ENCODE results near the gene SLC9A9.

SLC9A9 gene

DNA sequence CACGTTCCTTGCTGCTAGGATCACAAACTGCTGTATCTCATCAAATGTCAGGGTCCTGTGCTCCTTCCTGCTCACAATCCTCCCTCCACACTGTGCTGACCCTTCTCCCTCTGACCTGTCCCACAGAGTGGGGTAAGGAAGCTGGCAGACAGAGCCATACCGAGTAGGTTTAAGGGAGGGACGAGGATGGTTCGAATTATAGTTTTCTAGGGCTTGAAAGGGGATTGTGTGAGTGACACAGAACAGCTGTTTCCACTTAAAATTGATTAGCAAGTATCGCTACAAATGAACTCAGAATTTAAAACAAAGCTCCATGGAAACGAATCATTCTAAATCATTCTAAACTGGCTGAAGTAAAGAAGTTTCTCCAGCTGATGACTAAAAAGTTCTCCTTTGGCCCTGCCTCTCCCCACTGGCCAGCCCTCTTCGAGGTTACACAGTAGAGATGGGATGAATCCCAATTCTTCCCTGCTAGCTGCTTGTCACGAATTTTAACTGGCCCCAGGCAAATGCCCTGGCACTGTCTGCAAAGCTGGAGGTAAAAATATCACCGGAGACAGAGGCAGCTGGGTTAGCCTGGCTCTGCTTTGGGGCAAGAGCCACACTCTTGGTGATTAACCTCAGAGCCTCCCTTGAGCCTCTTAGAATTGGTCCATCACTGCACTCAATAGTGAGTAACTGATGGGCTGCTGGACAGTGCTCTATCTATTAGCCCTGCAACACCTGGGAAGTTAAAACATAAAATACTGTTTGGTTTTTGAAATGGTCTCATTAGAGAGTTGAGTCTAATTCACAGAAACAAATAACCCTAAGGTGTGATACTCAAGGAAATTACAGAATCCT lies 533.8 kb downstream of the SLC9A9 start:
- no peaks in the 10 kb centered on the region for H3K36me3 ChIP-seq (ENCODE audit: control insufficient read depth, insufficient read depth, low read length)
- H3K4me1 ChIP-seq (ENCODE audit: control insufficient read depth, insufficient read depth, low read length) = no peaks in the 10 kb centered on the region
- no peak overlapping the region for H3K27ac ChIP-seq (ENCODE audit: low read depth, low read length)
- H3K9ac ChIP-seq (ENCODE audit: low read depth, low read length) = no peak overlapping the region
- no peak overlapping the region for H3K4me3 ChIP-seq (ENCODE audit: low read depth, low read length)
- no peaks in the 10 kb centered on the region for H3K27me3 ChIP-seq (ENCODE audit: control insufficient read depth, insufficient read depth, low read length)
- no peaks in the 10 kb centered on the region for H3K9me3 ChIP-seq (ENCODE audit: control insufficient read depth, insufficient read depth, low read length)

DNA sequence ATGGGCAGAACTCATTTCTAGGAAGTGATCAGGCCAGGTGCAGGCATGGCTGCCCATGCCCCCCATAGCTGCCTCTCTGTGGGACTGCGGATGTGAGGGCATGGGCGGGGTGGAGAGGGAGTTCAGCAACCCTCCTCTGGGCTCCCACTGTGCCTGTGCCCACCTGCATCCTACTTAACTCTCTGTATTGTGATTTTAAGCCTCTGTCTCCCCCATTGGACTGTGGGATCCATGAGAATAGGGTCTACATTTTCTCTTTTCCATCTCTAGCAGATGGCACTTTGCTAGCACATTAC lies 534.4 kb downstream of the SLC9A9 start:
- Histone ChIP-seq H3K4me3 (ENCODE audit: low read depth, low read length) (no peak overlapping the region), H3K9me3 (ENCODE audit: control insufficient read depth, insufficient read depth, low read length) (no peaks in the 10 kb centered on the region), H3K27ac (ENCODE audit: low read depth, low read length) (no peak overlapping the region)

DNA sequence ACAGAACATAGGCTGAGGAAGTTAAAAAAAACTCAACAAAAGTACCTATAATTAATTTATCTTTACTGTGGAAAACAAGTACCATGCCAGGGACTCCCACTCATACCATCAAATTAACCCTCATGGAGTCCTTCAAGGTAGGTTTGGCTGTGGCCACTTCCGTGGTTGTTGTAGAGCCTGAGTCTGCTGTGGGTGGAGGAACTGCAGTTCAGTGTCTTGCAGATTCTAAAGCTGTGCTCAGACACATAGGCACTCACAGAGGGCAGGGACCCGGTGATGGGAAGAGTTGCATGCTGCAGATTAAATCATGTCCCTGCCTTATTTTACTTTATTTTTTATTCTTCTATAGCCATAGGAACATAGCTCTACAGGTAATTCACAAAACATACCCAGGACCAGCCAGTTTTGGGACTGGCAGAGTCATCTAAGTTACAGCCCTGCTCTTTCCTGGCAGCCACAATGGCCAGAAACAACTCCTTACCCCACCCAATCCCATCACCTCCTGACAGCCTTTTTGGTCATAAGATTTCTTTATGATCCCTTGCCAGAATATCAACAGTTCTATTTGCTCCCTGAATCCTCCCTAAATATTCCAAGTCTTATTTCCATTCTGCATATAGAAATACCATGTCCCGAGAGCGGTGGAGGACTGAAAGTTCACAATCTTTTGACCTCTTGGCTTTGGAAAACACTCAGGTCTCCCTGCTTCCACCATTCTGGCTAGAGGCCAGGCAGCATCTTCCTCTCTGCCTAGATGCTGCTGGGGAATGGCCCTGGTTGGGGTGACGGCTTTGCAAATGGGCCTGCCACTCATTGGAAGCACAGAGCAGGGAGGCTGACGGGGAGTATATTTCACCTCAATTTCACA lies 535.0 kb downstream of the SLC9A9 start:
- H3K9ac ChIP-seq (ENCODE audit: low read depth, low read length) = no peak overlapping the region
- H3K36me3 ChIP-seq (ENCODE audit: control insufficient read depth, insufficient read depth, low read length) = no peaks in the 10 kb centered on the region
- H3K27ac ChIP-seq (ENCODE audit: low read depth, low read length) = no peak overlapping the region
- no peaks in the 10 kb centered on the region for H3K9me3 ChIP-seq (ENCODE audit: control insufficient read depth, insufficient read depth, low read length)
- no peak overlapping the region for H3K4me3 ChIP-seq (ENCODE audit: low read depth, low read length)
- no peaks in the 10 kb centered on the region for H3K27me3 ChIP-seq (ENCODE audit: control insufficient read depth, insufficient read depth, low read length)
- no peaks in the 10 kb centered on the region for H3K4me1 ChIP-seq (ENCODE audit: control insufficient read depth, insufficient read depth, low read length)

More for the DNA sequence above, 534.4 kb downstream of the SLC9A9 start:
- no peaks in the 10 kb centered on the region for H3K27me3 ChIP-seq (ENCODE audit: control insufficient read depth, insufficient read depth, low read length)
- no peaks in the 10 kb centered on the region for H3K4me1 ChIP-seq (ENCODE audit: control insufficient read depth, insufficient read depth, low read length)
- no peak overlapping the region for H3K9ac ChIP-seq (ENCODE audit: low read depth, low read length)
- H3K36me3 ChIP-seq (ENCODE audit: control insufficient read depth, insufficient read depth, low read length) = no peaks in the 10 kb centered on the region

DNA sequence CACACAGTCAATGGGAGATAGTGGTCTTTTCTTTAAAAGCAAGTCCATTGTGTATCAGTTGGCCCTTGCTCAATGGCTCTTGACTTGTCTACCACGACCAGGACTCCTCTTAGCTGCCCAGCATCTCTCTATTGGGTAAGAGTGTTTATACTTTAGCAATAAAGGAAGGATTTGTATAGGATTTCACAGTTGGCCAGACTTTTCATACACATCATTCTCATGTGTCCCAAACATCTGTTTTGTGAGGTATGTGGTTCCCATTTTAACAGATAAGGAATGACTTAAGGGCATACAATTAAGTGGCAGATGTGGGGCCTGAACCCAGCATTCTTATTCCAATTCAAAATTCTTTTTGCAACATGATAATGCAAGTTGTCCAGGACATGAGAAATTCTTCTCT lies 537.2 kb downstream of the SLC9A9 start:
- Histone ChIP-seq H3K4me1 (ENCODE audit: control insufficient read depth, insufficient read depth, low read length) (no peaks in the 10 kb centered on the region), H3K4me3 (ENCODE audit: low read depth, low read length) (no peak overlapping the region), H3K27ac (ENCODE audit: low read depth, low read length) (no peak overlapping the region), H3K27me3 (ENCODE audit: control insufficient read depth, insufficient read depth, low read length) (no peaks in the 10 kb centered on the region), H3K9me3 (ENCODE audit: control insufficient read depth, insufficient read depth, low read length) (no peaks in the 10 kb centered on the region), H3K9ac (ENCODE audit: low read depth, low read length) (no peak overlapping the region), H3K36me3 (ENCODE audit: control insufficient read depth, insufficient read depth, low read length) (no peaks in the 10 kb centered on the region)

DNA sequence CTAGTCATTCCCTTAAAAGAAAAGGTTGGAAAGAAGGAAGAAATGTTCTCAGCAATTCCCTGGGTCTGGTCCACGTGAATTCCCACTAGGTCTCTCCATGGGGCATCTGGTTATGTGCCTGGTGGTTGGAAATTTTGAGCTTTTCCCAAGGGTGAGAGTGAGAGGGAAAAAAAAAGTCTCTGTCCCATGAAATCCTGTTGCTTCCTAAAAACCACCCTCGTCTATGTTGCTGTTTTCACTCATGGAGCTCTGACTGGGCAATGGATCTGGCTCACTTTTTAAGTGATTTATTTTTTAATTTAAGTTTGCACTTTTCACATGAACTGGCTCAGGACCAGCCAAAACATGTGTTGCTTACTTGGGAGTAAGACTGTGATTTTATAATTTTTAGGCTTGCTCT lies 538.6 kb downstream of the SLC9A9 start:
- Histone ChIP-seq H3K9me3 (ENCODE audit: control insufficient read depth, insufficient read depth, low read length) (no peaks in the 10 kb centered on the region), H3K9ac (ENCODE audit: low read depth, low read length) (no peak overlapping the region), H3K4me1 (ENCODE audit: control insufficient read depth, insufficient read depth, low read length) (no peaks in the 10 kb centered on the region), H3K4me3 (ENCODE audit: low read depth, low read length) (no peak overlapping the region), H3K27me3 (ENCODE audit: control insufficient read depth, insufficient read depth, low read length) (no peaks in the 10 kb centered on the region), H3K36me3 (ENCODE audit: control insufficient read depth, insufficient read depth, low read length) (no peaks in the 10 kb centered on the region), H3K27ac (ENCODE audit: low read depth, low read length) (no peak overlapping the region)

DNA sequence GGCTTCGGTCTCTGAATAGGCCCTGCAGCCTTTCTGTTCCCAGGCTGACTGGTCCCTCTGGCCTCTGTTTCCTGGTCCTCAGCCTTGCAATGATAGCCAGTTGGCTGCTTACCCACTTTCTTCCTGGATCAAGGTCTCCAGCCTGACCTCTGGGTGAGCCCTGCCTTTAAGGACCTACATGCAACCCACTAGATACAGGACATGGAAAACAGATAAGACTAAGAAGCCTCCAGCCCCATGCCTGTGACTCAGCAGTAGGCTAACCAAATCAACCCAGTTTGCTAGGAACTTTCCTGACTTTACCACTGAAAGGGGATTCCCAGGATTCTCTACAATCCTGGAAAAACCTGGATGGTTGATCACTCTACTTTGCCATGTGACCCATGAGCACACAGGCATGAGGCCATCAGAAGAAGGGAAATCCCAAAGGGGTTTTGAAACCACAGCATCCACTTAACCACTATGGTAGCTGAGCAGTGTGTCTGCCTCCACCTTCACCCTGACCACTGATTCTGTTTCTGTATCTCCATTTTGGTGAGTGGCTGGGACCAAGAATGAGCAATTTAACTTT lies 540.6 kb downstream of the SLC9A9 start:
- no peaks in the 10 kb centered on the region for H3K4me1 ChIP-seq (ENCODE audit: control insufficient read depth, insufficient read depth, low read length)
- H3K9ac ChIP-seq (ENCODE audit: low read depth, low read length) = no peak overlapping the region
- H3K27me3 ChIP-seq (ENCODE audit: control insufficient read depth, insufficient read depth, low read length) = no peaks in the 10 kb centered on the region
- H3K4me3 ChIP-seq (ENCODE audit: low read depth, low read length) = no peak overlapping the region
- H3K27ac ChIP-seq (ENCODE audit: low read depth, low read length) = no peak overlapping the region
- H3K36me3 ChIP-seq (ENCODE audit: control insufficient read depth, insufficient read depth, low read length) = no peaks in the 10 kb centered on the region
- H3K9me3 ChIP-seq (ENCODE audit: control insufficient read depth, insufficient read depth, low read length) = no peaks in the 10 kb centered on the region

DNA sequence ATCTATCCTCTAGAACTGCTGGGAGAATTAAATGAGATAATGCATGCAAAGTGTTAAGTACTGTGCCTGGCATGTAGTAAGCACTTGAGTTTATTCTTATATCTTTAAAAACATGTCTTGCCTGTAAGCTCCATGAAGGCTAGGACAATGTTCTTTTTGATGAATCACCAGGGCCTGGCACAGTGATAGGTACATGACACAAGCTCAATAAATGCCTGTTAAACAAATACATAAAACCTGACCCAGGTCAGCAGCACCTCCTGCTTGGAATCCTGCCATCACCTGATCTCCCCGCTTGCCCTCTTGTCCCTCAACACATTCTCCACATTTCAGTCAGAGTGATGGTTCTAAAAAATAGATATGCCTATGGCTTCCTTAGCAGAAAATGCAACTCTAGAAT lies 541.9 kb downstream of the SLC9A9 start:
- Histone ChIP-seq H3K9me3 (ENCODE audit: control insufficient read depth, insufficient read depth, low read length) (no peaks in the 10 kb centered on the region), H3K36me3 (ENCODE audit: control insufficient read depth, insufficient read depth, low read length) (no peaks in the 10 kb centered on the region), H3K4me3 (ENCODE audit: low read depth, low read length) (no peak overlapping the region), H3K9ac (ENCODE audit: low read depth, low read length) (no peak overlapping the region), H3K27ac (ENCODE audit: low read depth, low read length) (no peak overlapping the region), H3K4me1 (ENCODE audit: control insufficient read depth, insufficient read depth, low read length) (no peaks in the 10 kb centered on the region), H3K27me3 (ENCODE audit: control insufficient read depth, insufficient read depth, low read length) (no peaks in the 10 kb centered on the region)

DNA sequence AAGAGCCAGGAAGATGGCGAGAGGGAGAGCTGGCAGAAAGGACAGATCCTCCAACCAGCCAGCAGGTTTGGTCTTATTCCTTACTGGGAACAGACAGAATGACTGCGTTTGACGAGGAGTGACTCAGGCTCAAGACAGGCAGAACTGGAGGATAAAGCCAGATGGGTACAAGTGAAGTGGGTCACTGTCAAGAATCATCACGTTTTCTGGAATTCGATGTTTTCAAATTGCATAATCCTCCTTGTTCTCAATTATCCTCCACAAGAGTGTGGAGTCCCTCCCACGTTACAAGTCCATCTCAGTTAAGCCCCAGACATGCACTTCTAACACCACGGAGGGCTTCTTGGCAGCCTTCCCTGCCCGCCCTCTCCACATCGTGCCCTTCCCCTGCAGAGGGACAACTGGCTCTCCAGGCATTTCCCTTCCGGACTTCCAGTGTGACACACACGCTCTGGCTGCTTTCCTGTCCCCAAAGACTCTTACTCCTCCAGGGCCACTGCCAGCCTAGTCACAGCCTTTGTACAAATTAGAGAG lies 545.6 kb downstream of the SLC9A9 start:
- H3K27ac ChIP-seq (ENCODE audit: low read depth, low read length) = no peak overlapping the region
- H3K9me3 ChIP-seq (ENCODE audit: control insufficient read depth, insufficient read depth, low read length) = no peaks in the 10 kb centered on the region
- no peaks in the 10 kb centered on the region for H3K27me3 ChIP-seq (ENCODE audit: control insufficient read depth, insufficient read depth, low read length)
- no peak overlapping the region for H3K9ac ChIP-seq (ENCODE audit: low read depth, low read length)
- H3K36me3 ChIP-seq (ENCODE audit: control insufficient read depth, insufficient read depth, low read length) = no peaks in the 10 kb centered on the region
- peaks cover 4% of the 10 kb centered on the region for H3K4me1 ChIP-seq (ENCODE audit: control insufficient read depth, insufficient read depth, low read length)
- no peak overlapping the region for H3K4me3 ChIP-seq (ENCODE audit: low read depth, low read length)

DNA sequence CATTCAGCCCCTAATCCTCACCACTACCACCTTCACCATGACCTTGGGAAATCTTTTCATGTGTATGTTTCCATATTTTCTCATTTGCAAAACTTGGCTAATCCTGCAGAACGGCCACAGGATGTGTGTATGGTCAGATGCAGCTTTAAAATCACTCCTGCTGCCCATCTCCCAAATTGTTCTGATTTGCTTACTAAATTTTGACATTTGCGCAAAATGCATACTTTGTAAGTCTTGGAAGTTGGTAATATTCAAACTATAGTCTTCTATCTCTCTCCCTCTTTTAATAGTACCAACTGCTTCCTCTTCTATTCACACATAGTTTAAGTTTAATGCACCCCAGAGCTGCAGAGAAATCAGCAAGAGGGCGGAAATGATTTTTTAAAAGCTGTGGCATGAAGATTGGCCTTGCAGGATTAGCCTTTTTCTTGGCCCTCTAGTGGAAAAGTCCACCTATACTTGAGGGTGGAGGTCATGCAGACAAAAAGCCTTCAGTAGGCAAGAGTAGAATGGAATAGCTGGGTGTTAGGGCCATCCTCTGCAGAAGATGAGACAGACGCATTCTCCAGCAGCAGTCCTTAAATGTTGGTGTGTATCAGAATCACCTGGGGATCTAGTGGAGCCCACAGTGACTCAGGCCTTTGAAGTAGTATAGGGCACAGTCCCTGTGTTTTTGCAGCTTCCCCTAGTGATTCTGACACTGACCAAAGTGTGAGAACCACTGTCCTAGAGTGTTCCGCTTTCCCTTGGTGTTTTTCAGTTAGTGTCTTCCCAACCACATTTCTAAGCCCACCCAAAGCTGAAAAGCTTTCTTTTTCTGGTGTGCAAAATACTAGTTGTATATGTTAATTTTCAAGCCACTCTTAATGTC lies 547.0 kb downstream of the SLC9A9 start:
- Histone ChIP-seq H3K9ac (ENCODE audit: low read depth, low read length) (no peak overlapping the region), H3K4me1 (ENCODE audit: control insufficient read depth, insufficient read depth, low read length) (peaks cover 4% of the 10 kb centered on the region)

DNA sequence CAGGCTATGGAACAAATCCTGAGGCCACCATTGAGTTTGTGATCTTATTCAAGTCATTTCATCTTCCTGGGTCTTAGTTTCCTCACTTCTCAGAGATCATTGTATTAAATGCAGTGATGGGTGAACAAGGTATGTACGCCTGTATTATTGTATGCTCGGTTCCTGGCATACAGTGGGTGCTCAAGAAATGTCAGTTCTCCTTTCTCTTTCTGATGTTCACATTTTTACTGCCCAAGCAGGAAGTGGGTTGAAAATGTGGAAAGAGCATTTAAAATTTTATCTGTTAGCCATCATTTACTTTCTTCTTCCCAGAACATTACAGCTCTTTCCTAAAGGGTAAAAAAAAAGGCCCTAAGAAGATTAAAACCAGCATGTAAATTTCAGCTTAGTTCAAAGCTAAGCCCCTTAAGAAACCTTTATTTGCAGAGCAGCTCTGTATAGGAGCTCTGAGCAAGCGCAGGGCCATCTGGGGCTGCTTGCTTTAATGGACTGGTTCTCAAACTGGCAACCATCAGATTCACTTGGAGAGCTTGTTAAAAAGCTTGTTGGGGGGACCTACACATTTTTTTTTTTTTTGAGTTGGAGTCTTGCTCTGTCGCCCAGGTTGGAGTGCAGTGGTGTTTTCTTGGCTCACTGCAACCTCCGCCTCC lies 549.3 kb downstream of the SLC9A9 start:
- H3K27me3 ChIP-seq (ENCODE audit: control insufficient read depth, insufficient read depth, low read length) = no peaks in the 10 kb centered on the region
- H3K27ac ChIP-seq (ENCODE audit: low read depth, low read length) = no peak overlapping the region
- no peak overlapping the region for H3K4me3 ChIP-seq (ENCODE audit: low read depth, low read length)
- no peaks in the 10 kb centered on the region for H3K9me3 ChIP-seq (ENCODE audit: control insufficient read depth, insufficient read depth, low read length)
- no peaks in the 10 kb centered on the region for H3K36me3 ChIP-seq (ENCODE audit: control insufficient read depth, insufficient read depth, low read length)
- peaks cover 4% of the 10 kb centered on the region for H3K4me1 ChIP-seq (ENCODE audit: control insufficient read depth, insufficient read depth, low read length)
- no peak overlapping the region for H3K9ac ChIP-seq (ENCODE audit: low read depth, low read length)

More for the DNA sequence above, 547.0 kb downstream of the SLC9A9 start:
- Histone ChIP-seq H3K9me3 (ENCODE audit: control insufficient read depth, insufficient read depth, low read length) (no peaks in the 10 kb centered on the region), H3K27ac (ENCODE audit: low read depth, low read length) (no peak overlapping the region), H3K4me3 (ENCODE audit: low read depth, low read length) (no peak overlapping the region), H3K27me3 (ENCODE audit: control insufficient read depth, insufficient read depth, low read length) (no peaks in the 10 kb centered on the region), H3K36me3 (ENCODE audit: control insufficient read depth, insufficient read depth, low read length) (no peaks in the 10 kb centered on the region)
